Esophagus muscularis mucosa (tissue), 4 donors: ENCODE data around the gene SLC7A11.

Source experiments
- CTCF ChIP-seq, 3 experiments: fragments of 200-600 bp in 2 of 3; fragments of 450-650 bp in 1 of 3; sonication (generic) in 2 of 3; IDR thresholded peaks; one replicate each; pipeline ENCODE4 v1.5.1; 2017 to 2019; ENCODE audit warnings: antibody characterized with exemption in 3 of 3, mild to moderate bottlenecking in 2 of 3, moderate library complexity in 1 of 3
- EP300 ChIP-seq: sonication (generic); formaldehyde crosslinking; IDR thresholded peaks from one replicate; pipeline ENCODE4 v1.6.1; 2017; ENCODE audit warnings: antibody characterized with exemption
- POLR2A ChIP-seq: fragments of 450-650 bp; IDR thresholded peaks from one replicate; pipeline ENCODE4 v1.6.1; 2017; ENCODE audit warnings: antibody characterized with exemption, moderate library complexity, mild to moderate bottlenecking, low read depth

GRCh38 chr4:138162259-138162658 is 79.9 kb downstream of the SLC7A11 start:
- TF ChIP-seq POLR2A (no peak), CTCF (IDR thresholded peaks at IDR 0.05) (no peak), EP300 (no peak)
